HUES48 (cell line): ENCODE data around the gene C1QTNF9.
"Not testable (repeated sequence)": the region's sequence is repeated elsewhere in the genome, so short reads cannot be mapped to it uniquely, and the experiment has no call there.

ENCODE experiments used
- H3K27ac ChIP-seq: one replicate; pipeline ENCODE4 v1.7.0; 2013; ENCODE audit warnings: low read depth, low read length, inconsistent platforms
- H3K27me3 ChIP-seq: 2 replicates; pipeline ENCODE4 v1.6.1; 2013; ENCODE audit warnings: mild to moderate bottlenecking, low read length; ENCODE audit not compliant: control insufficient read depth, insufficient read depth
- H3K36me3 ChIP-seq: 2 replicates; pipeline ENCODE4 v1.6.1; 2013; ENCODE audit warnings: low read length; ENCODE audit not compliant: control insufficient read depth, insufficient read depth
- H3K4me1 ChIP-seq: 2 replicates; pipeline ENCODE4 v1.6.1; 2013; ENCODE audit warnings: mild to moderate bottlenecking, low read length; ENCODE audit not compliant: control insufficient read depth, insufficient read depth
- H3K4me3 ChIP-seq: 2 replicates; pipeline ENCODE4 v1.5.1; 2013; ENCODE audit warnings: mild to moderate bottlenecking, low read depth, low read length
- H3K9ac ChIP-seq: 2 replicates; pipeline ENCODE4 v1.6.1; 2013; ENCODE audit warnings: mild to moderate bottlenecking, low read depth, low read length, moderate library complexity
- H3K9me3 ChIP-seq: 2 replicates; pipeline ENCODE4 v1.6.1; 2013; ENCODE audit warnings: low read length; ENCODE audit not compliant: control insufficient read depth, insufficient read depth

The C1QTNF9 gene

GRCh38 chr13:24349778-24350664 is 40.6 kb downstream of the C1QTNF9 start:
- not testable (repeated sequence) for H3K36me3 ChIP-seq, H3K27me3 ChIP-seq, H3K9ac ChIP-seq, H3K27ac ChIP-seq, H3K4me3 ChIP-seq, H3K9me3 ChIP-seq, H3K4me1 ChIP-seq

DNA sequence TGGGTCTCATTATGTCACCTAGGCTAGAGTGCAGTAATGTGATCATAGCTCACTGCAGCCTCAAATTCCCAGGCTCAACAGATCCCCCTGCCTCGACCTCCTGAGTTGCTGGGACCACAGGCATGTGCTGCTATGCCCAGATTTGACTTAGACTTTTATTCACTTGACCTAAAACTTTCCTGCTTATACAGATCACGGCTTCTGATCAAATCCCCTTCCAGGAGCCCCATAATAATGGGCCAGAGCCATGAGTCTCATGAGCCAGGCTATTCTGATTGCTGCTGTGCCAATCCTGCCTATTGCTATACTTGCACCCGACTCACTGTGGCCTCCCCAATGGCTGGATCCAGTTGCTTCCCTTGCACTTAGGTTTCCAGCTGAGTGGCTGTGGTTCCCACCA is 42.0 kb downstream of the C1QTNF9 start:
- Histone ChIP-seq H3K4me3 (no peak overlapping the region), H3K9ac (no peak overlapping the region), H3K27ac (no peak overlapping the region), H3K4me1 (no peaks in the 10 kb centered on the region), H3K9me3 (peaks cover 6% of the 10 kb centered on the region; the same call in 1 of the 2 replicates), H3K36me3 (no peaks in the 10 kb centered on the region), H3K27me3 (no peaks in the 10 kb centered on the region)

GRCh38 chr13:24353736-24354135 is 44.4 kb downstream of the C1QTNF9 start:
- no peak overlapping the region for H3K27ac ChIP-seq
- H3K27me3 ChIP-seq = no peaks in the 10 kb centered on the region

GRCh38 chr13:24355103-24355502 is 45.7 kb downstream of the C1QTNF9 start:
- Histone ChIP-seq H3K36me3 (no peaks in the 10 kb centered on the region), H3K9me3 (peaks cover 10% of the 10 kb centered on the region; the same call in 1 of the 2 replicates), H3K27me3 (no peaks in the 10 kb centered on the region), H3K4me3 (no peak overlapping the region), H3K4me1 (no peaks in the 10 kb centered on the region), H3K27ac (no peak overlapping the region), H3K9ac (no peak overlapping the region)

More at GRCh38 chr13:24353736-24354135, 44.4 kb downstream of the C1QTNF9 start:
- H3K4me3 ChIP-seq = no peak overlapping the region
- peaks cover 10% of the 10 kb centered on the region; the same call in 1 of the 2 replicates for H3K9me3 ChIP-seq
- no peaks in the 10 kb centered on the region for H3K4me1 ChIP-seq
- no peaks in the 10 kb centered on the region for H3K36me3 ChIP-seq
- no peak overlapping the region for H3K9ac ChIP-seq

DNA sequence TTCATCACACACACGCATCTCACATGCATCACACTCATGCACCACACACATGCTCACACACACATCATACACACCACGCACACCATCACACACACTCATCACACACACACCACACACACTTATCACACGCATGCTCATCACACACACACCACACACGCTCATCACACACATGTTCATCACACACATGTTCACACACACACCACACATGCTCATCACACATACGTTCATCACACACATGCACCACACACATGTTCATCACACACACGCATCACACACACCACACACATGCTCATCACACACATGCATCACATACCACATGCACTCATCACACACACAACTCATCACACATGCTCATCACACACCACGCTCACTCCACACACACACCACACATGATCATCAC is 46.9 kb downstream of the C1QTNF9 start:
- Histone ChIP-seq H3K4me3 (no peak overlapping the region), H3K27me3 (no peaks in the 10 kb centered on the region), H3K9me3 (peaks cover 10% of the 10 kb centered on the region; the same call in 1 of the 2 replicates), H3K4me1 (no peaks in the 10 kb centered on the region), H3K36me3 (no peaks in the 10 kb centered on the region), H3K9ac (no peak overlapping the region), H3K27ac (no peak overlapping the region)

DNA sequence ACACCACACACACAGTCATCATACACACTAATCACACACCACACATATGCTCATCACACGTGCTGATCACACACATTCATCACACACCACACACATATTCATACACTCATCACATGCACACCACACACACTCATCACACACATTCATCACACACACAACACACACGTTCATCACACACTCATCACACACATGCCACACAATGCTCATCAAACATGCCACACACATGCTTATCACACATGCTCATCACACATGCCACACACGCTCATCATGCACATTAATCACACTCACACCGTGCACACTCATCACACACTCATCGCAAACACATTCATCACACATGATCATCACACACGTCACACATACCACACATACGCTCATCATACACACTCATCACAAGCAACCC is 47.5 kb downstream of the C1QTNF9 start:
- Histone ChIP-seq H3K4me1 (no peaks in the 10 kb centered on the region), H3K36me3 (no peaks in the 10 kb centered on the region), H3K9ac (no peak overlapping the region), H3K4me3 (no peak overlapping the region), H3K9me3 (peaks cover 10% of the 10 kb centered on the region; the same call in 1 of the 2 replicates), H3K27ac (no peak overlapping the region), H3K27me3 (no peaks in the 10 kb centered on the region)

DNA sequence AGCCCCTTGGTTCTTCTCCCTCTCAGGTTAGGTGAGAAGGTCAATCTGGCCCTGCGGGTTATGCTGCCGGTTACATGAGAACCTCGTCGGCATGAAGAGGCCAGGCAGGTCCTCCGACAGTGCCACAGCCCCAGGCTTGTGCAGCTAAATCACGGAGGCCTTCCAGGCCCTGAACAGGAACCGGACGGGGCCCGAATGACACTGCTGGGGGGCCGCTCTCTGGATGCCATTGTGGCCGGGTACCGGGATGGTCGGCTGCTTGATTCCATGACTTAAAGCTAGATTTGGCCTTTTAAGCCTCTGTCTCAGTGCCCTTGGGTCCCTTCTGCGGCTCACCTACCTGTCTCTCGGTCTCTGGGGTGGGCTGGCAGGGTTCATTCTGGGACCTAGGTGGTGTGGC is 48.4 kb downstream of the C1QTNF9 start:
- Histone ChIP-seq H3K36me3 (no peaks in the 10 kb centered on the region), H3K27me3 (no peaks in the 10 kb centered on the region), H3K27ac (no peak overlapping the region), H3K4me3 (no peak overlapping the region), H3K9ac (no peak overlapping the region), H3K9me3 (peaks cover 10% of the 10 kb centered on the region; the same call in 1 of the 2 replicates), H3K4me1 (no peaks in the 10 kb centered on the region)

DNA sequence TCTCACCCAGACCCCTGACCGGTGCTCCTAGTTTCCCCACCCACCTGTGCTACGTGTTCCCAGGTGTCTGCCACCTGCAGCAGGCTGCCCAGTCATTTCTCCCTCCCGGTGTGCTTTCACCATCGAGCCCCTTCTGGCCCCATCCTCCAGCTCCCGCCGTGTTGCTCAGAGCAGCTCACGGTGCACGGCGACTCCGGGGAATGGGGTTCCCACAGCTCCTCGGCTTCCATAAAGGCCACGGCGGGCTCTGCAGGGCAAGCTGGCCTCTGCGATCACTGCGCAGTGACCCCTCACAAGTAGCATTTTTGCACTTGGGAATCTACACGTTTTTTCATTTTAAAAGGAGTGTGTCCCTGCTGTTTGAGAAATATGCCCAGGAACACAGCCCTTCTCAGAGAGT is 49.5 kb downstream of the C1QTNF9 start:
- H3K9me3 ChIP-seq, H3K9ac ChIP-seq, H3K36me3 ChIP-seq, H3K27me3 ChIP-seq, H3K27ac ChIP-seq, H3K4me3 ChIP-seq, H3K4me1 ChIP-seq: not testable (repeated sequence)

- H3K27ac ChIP-seq, H3K9me3 ChIP-seq, H3K4me3 ChIP-seq, H3K9ac ChIP-seq, H3K27me3 ChIP-seq, H3K36me3 ChIP-seq, H3K4me1 ChIP-seq: not testable (repeated sequence)
Observed at GRCh38 chr13:24359252-24359651, 49.9 kb downstream of the C1QTNF9 start.

GRCh38 chr13:24360106-24360505 is 50.7 kb downstream of the C1QTNF9 start:
- H3K27me3 ChIP-seq = no peaks in the 10 kb centered on the region
- H3K9ac ChIP-seq = no peak overlapping the region
- no peaks in the 10 kb centered on the region for H3K4me1 ChIP-seq
- H3K9me3 ChIP-seq = peaks cover 10% of the 10 kb centered on the region; the same call in 1 of the 2 replicates
- H3K36me3 ChIP-seq = no peaks in the 10 kb centered on the region
- H3K4me3 ChIP-seq = no peak overlapping the region
- no peak overlapping the region for H3K27ac ChIP-seq

GRCh38 chr13:24361113-24361512 is 51.7 kb downstream of the C1QTNF9 start:
- Histone ChIP-seq H3K36me3 (no peaks in the 10 kb centered on the region), H3K4me1 (no peaks in the 10 kb centered on the region), H3K9ac (no peak overlapping the region), H3K4me3 (no peak overlapping the region), H3K27ac (no peak overlapping the region), H3K9me3 (peaks cover 7% of the 10 kb centered on the region; the same call in 1 of the 2 replicates), H3K27me3 (no peaks in the 10 kb centered on the region)
